Small intestine (tissue), 7 donors: ENCODE results near the gene HTT. TPM values are rescaled to one million over a fixed set of nuclear protein-coding genes. Genes with fewer than 3 reads are reported as not detected.

ENCODE experiments used
- DNase-seq, 2 donors: peaks; one replicate each; pipeline versions ENCODE4 v3.0.0 to v3.0.0-alpha.2; 2013
- FAIRE-seq: peaks from 2 replicates; lab custom pipeline; 2012; peaks lifted over from hg19 to GRCh38; lab: Jason Lieb, UNC
- H3K27ac ChIP-seq, 3 donors: one replicate each; pipeline ENCODE4 v1.5.1; 2013; ENCODE audit warnings: low read length in 2 of 3, mild to moderate bottlenecking in 2 of 3, control low read depth in 1 of 3, inconsistent platforms in 1 of 3, low read depth in 1 of 3, moderate library complexity in 1 of 3
- H3K27me3 ChIP-seq, 3 donors: one replicate each; pipeline ENCODE4 v1.6.1; 2013; ENCODE audit warnings: low read length in 3 of 3, inconsistent platforms in 1 of 3; ENCODE audit not compliant: control insufficient read depth in 3 of 3, insufficient read depth in 3 of 3
- H3K36me3 ChIP-seq, 3 donors: one replicate each; pipeline ENCODE4 v1.6.1; 2013; ENCODE audit warnings: low read length in 3 of 3, inconsistent platforms in 1 of 3, low read depth in 1 of 3, mild to moderate bottlenecking in 1 of 3, moderate library complexity in 1 of 3; ENCODE audit not compliant: control insufficient read depth in 3 of 3, insufficient read depth in 2 of 3
- H3K4me1 ChIP-seq, 3 donors: one replicate each; pipeline ENCODE4 v1.6.1; 2013; ENCODE audit warnings: low read length in 2 of 3, inconsistent platforms in 1 of 3, low read depth in 1 of 3, mild to moderate bottlenecking in 1 of 3, moderate library complexity in 1 of 3; ENCODE audit not compliant: control insufficient read depth in 3 of 3, insufficient read depth in 2 of 3
- H3K4me3 ChIP-seq, 3 donors: one replicate each; pipeline ENCODE4 v1.5.1; 2013; ENCODE audit warnings: low read length in 3 of 3, control low read depth in 1 of 3, inconsistent platforms in 1 of 3, low read depth in 1 of 3, mild to moderate bottlenecking in 1 of 3, moderate library complexity in 1 of 3
- H3K9me3 ChIP-seq, 2 donors: one replicate each; pipeline ENCODE4 v1.6.1; 2013; ENCODE audit warnings: low read depth in 1 of 2, low read length in 1 of 2; ENCODE audit not compliant: control insufficient read depth in 2 of 2, insufficient read depth in 1 of 2
- WGBS, 3 donors: extraction: QIAGEN DNeasy Blood & Tissue Kit; methylation state at CpG; one replicate each; pipeline ENCODE4 v1.1.7; 2013; 5-methylcytosine and 5-hydroxymethylcytosine counted together
- polyA plus RNA-seq, 4 donors: library from polyadenylated mRNA; stranded (reverse) in 3 of 4; unstranded in 1 of 4; fragments of 200-250 nt in 3 of 4; fragments of 120-200 nt in 1 of 4; gene quantifications; one replicate each; pipeline versions ENCODE4 v1.2.1 to v1.2.3, GENCODE V29; 2013
- donor health status: healthy with polysubstance abuse.
- donor health status: control.
- donor health status: control.
- donor health status: Bipolar disorder and iron deficiency.
- donor health status: healthy.

HTT gene
- polyA plus RNA-seq, 4 donors, result 10.3 to 28.8 (median 14.8) TPM

DNA sequence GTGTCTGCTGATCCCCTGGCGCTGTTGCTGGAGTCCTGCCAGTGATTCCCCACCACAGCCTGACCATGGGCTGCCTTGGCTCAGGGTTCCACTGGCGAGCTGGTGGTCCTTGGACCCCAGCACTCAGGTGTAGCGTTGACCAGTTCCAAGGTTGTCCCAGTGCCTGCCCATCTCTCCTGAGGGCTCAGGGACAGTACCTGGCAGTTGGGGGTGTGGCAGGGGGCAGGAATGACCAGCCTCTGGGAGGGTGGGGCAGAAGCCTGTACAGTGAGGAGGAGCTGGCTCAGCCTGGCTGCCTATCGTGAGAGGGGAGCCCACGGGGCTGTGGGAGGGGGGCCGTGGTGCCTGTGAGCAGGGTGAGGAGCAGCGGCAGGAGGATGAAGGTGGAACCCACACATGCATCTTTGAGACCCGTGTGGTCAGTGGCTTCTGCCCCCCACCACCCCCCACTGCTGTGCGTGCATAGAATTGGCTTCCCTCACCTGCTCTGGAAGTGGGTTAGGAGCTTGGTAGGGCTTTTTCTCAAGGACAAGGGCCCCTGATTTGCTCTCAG lies 161.9 kb downstream of the HTT start:
- Histone ChIP-seq H3K9me3 (no peaks in the 10 kb centered on the region), H3K27ac (no peak overlapping the region), H3K36me3 (peaks cover 22 to 94% (median 25%) of the 10 kb centered on the region in 3 donors), H3K27me3 (no peaks in the 10 kb centered on the region), H3K4me1 (peaks cover 0 to 3% (median 0%) of the 10 kb centered on the region in 3 donors), H3K4me3 (no peak overlapping the region)
- FAIRE-seq (no peak), DNase-seq (no peak)
- WGBS, 3 donors, result 84 to 87% (median 87%) methylated on average over 8 to 9 of the region's 9 CpGs

DNA sequence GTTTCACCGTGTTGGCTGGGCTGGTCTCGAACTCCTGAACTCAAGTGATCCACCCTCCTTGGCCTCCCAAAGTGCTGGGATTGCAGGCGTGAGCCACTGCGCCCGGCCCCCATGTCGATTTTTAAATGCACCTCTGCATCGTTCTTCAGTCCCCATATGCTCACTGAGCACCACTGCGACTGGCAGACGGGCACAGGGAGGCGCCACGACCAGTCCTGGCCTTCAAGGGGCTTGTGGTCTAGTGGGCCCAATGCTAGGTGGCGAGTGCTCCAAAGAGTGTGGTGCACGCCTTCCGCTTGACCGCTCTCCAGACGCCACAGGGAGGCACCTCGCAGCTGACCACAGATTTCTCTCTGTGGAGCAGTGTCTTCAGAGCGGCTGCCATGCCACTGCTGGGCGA lies 162.8 kb downstream of the HTT start:
- no peak overlapping the region for H3K27ac ChIP-seq
- peaks cover 0 to 3% (median 0%) of the 10 kb centered on the region in 3 donors for H3K4me1 ChIP-seq
- FAIRE-seq, result no peak
- no peaks in the 10 kb centered on the region for H3K9me3 ChIP-seq
- DNase-seq, result no peak
- H3K4me3 ChIP-seq, result no peak overlapping the region
- WGBS, 3 donors, result 94 to 98% (median 95%) methylated on average over 19 of the region's 19 CpGs
- no peaks in the 10 kb centered on the region for H3K27me3 ChIP-seq
- peaks cover 18 to 92% (median 22%) of the 10 kb centered on the region in 3 donors for H3K36me3 ChIP-seq

DNA sequence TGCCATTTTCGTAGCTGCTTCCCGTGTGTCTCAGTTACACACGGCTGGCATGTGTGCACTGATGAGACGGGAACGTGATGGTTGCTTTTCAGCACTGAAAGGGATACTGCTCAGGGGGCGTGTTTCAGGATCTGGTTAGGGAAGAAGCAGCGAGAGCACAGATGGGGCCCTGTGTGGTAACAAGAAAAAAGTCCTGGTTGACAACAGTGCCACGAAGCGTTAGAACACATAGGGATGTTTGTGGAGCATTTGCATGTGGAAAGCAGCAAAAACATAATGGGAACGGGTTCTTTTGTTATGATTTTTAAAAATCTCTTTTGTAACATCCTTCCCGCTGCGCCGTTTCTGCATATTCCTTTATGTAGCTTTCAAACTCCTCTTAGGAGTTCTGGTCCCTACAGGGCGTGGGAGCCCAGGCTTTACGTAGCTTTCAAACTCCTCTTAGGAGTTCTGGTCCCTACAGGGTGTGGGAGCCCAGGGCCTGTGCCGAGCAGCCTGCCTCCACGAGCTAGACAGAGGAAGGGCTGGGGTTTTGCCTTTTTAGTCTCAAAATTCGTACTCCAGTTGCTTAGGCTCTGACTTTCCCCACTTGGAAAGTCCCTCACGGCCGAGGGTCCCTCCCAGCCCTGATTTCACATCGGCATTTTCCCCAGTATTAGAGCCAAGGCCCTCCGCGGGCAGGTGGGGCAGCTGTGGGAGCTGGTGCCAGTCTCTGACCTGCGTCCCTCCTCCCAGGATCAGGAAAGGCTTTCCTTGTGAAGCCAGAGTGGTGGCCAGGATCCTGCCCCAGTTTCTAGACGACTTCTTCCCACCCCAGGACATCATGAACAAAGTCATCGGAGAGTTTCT lies 163.5 kb downstream of the HTT start:
- Histone ChIP-seq H3K36me3 (peaks cover 18 to 90% (median 18%) of the 10 kb centered on the region in 3 donors), H3K4me1 (peaks cover 0 to 5% (median 0%) of the 10 kb centered on the region in 3 donors), H3K27ac (no peak overlapping the region), H3K9me3 (no peaks in the 10 kb centered on the region), H3K27me3 (no peaks in the 10 kb centered on the region), H3K4me3 (no peak overlapping the region)
- FAIRE-seq (no peak), DNase-seq (no peak)
- 90 to 92% (median 91%) methylated on average over 26 of the region's 26 CpGs for WGBS, 3 donors

DNA sequence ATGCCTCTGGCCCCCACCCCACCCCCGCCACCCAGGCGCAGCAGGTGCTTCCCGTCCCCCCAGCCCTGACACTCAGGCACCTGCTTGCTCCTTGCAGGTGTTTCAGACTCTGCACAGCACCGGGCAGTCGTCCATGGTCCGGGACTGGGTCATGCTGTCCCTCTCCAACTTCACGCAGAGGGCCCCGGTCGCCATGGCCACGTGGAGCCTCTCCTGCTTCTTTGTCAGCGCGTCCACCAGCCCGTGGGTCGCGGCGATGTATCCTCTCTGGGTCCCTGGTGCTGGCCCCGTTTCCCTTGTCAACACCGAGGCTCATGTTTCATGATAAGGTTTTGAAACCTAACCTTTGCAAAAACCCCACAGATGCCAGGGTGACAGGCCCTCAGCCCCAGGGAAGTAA lies 164.2 kb downstream of the HTT start:
- DNase-seq, result no peak
- H3K4me3 ChIP-seq, result no peak overlapping the region
- 90 to 94% (median 90%) methylated on average over 18 of the region's 18 CpGs for WGBS, 3 donors
- no peak overlapping the region for H3K27ac ChIP-seq
- H3K4me1 ChIP-seq, result peaks cover 0 to 5% (median 0%) of the 10 kb centered on the region in 3 donors
- H3K27me3 ChIP-seq, result no peaks in the 10 kb centered on the region
- peaks cover 11 to 90% (median 18%) of the 10 kb centered on the region in 3 donors for H3K36me3 ChIP-seq
- no peaks in the 10 kb centered on the region for H3K9me3 ChIP-seq
- FAIRE-seq, result no peak

DNA sequence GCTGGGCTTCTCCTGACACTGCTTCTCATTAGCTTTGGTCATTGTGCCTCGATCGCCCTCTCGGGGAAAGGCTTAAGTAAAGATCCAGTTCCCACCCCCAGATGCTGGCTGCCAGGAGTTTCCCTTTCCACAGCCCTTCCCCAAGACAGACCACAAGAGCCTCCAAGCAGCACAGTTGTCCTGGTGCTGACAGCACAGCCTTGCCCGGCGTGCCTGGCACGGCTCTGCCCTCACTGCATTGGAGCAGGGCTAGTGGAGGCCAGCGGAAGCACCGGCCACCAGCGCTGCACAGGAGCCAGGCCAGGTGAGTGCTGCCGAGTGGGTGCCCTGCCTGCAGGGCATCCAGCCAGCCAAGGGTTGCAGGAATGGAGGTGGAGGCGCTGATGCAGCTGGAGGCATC lies 164.8 kb downstream of the HTT start:
- Histone ChIP-seq H3K4me3 (no peak overlapping the region), H3K27ac (no peak overlapping the region), H3K4me1 (peaks cover 0 to 5% (median 0%) of the 10 kb centered on the region in 3 donors), H3K36me3 (peaks cover 10 to 89% (median 15%) of the 10 kb centered on the region in 3 donors), H3K27me3 (no peaks in the 10 kb centered on the region), H3K9me3 (no peaks in the 10 kb centered on the region)
- DNase-seq, result no peak
- FAIRE-seq, result no peak
- 93 to 96% (median 95%) methylated on average over 11 of the region's 11 CpGs for WGBS, 3 donors

DNA sequence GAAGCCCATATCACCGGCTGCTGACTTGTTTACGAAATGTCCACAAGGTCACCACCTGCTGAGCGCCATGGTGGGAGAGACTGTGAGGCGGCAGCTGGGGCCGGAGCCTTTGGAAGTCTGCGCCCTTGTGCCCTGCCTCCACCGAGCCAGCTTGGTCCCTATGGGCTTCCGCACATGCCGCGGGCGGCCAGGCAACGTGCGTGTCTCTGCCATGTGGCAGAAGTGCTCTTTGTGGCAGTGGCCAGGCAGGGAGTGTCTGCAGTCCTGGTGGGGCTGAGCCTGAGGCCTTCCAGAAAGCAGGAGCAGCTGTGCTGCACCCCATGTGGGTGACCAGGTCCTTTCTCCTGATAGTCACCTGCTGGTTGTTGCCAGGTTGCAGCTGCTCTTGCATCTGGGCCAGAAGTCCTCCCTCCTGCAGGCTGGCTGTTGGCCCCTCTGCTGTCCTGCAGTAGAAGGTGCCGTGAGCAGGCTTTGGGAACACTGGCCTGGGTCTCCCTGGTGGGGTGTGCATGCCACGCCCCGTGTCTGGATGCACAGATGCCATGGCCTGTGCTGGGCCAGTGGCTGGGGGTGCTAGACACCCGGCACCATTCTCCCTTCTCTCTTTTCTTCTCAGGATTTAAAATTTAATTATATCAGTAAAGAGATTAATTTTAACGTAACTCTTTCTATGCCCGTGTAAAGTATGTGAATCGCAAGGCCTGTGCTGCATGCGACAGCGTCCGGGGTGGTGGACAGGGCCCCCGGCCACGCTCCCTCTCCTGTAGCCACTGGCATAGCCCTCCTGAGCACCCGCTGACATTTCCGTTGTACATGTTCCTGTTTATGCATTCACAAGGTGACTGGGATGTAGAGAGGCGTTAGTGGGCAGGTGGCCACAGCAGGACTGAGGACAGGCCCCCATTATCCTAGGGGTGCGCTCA lies 165.8 kb downstream of the HTT start:
- no peak for DNase-seq
- Histone ChIP-seq H3K27me3 (no peaks in the 10 kb centered on the region), H3K27ac (no peak overlapping the region), H3K4me3 (no peak overlapping the region), H3K9me3 (no peaks in the 10 kb centered on the region), H3K36me3 (peaks cover 10 to 85% (median 14%) of the 10 kb centered on the region in 3 donors), H3K4me1 (peaks cover 0 to 5% (median 0%) of the 10 kb centered on the region in 3 donors)
- 90 to 94% (median 91%) methylated on average over 29 of the region's 29 CpGs for WGBS, 3 donors
- FAIRE-seq, result no peak

DNA sequence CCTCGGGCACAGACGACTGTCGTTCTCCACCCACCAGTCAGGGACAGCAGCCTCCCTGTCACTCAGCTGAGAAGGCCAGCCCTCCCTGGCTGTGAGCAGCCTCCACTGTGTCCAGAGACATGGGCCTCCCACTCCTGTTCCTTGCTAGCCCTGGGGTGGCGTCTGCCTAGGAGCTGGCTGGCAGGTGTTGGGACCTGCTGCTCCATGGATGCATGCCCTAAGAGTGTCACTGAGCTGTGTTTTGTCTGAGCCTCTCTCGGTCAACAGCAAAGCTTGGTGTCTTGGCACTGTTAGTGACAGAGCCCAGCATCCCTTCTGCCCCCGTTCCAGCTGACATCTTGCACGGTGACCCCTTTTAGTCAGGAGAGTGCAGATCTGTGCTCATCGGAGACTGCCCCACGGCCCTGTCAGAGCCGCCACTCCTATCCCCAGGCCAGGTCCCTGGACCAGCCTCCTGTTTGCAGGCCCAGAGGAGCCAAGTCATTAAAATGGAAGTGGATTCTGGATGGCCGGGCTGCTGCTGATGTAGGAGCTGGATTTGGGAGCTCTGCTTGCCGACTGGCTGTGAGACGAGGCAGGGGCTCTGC lies 166.5 kb downstream of the HTT start:
- Histone ChIP-seq H3K27ac (peak overlapping the region in 1 of 3 donors; percentile 73), H3K4me1 (peaks cover 0 to 5% (median 0%) of the 10 kb centered on the region in 3 donors), H3K27me3 (no peaks in the 10 kb centered on the region), H3K4me3 (no peak overlapping the region), H3K36me3 (peaks cover 5 to 77% (median 11%) of the 10 kb centered on the region in 3 donors), H3K9me3 (no peaks in the 10 kb centered on the region)
- DNase-seq, result no peak
- no peak for FAIRE-seq
- 84 to 93% (median 88%) methylated on average over 13 of the region's 13 CpGs for WGBS, 3 donors
